ENCODE results near the gene COLEC12.

The COLEC12 gene

DNA sequence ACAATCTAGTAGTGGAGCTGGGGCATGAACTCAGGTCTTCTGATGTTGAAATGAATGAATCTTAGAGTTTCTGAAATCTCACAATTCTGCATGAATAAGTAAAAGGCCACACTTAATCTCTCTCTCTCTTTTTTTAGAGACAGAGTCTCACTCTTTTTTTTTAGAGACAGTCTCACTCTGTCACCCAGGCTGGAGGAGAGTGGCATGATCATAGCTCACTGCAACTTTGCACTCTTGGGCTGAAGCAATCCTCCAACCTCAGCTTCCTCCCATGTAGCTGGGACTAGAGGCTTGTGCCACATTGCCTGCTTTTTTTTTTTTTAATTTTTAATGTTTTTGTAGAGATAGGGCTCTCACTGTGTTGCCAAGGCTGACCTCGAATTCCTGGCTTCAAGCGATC lies 163.8 kb downstream of the COLEC12 start:
- H4K20me1 ChIP-seq (ENCODE audit: low read depth, low read length): no peaks in the 10 kb centered on the region
- no peak overlapping the region for H3K9ac ChIP-seq (ENCODE audit: low read length)
- no peak overlapping the region for H3K27ac ChIP-seq (ENCODE audit: low read depth, low read length)
- H3K9me2 ChIP-seq (replicated peaks; ENCODE audit: insufficient read depth, low read length): no peaks in the 10 kb centered on the region
- TF ChIP-seq, protein P1, sequence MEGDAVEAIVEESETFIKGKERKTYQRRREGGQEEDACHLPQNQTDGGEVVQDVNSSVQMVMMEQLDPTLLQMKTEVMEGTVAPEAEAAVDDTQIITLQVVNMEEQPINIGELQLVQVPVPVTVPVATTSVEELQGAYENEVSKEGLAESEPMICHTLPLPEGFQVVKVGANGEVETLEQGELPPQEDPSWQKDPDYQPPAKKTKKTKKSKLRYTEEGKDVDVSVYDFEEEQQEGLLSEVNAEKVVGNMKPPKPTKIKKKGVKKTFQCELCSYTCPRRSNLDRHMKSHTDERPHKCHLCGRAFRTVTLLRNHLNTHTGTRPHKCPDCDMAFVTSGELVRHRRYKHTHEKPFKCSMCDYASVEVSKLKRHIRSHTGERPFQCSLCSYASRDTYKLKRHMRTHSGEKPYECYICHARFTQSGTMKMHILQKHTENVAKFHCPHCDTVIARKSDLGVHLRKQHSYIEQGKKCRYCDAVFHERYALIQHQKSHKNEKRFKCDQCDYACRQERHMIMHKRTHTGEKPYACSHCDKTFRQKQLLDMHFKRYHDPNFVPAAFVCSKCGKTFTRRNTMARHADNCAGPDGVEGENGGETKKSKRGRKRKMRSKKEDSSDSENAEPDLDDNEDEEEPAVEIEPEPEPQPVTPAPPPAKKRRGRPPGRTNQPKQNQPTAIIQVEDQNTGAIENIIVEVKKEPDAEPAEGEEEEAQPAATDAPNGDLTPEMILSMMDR (IDR thresholded peaks at IDR 0.05; ENCODE audit: insufficient read depth, low read length, poor library complexity, severe bottlenecking): no peak
- no peak for TF ChIP-seq EZH2phosphoT487 (conservative IDR thresholded peaks at IDR 0.05; ENCODE audit: low read length)
- no peak overlapping the region for H2AFZ ChIP-seq (ENCODE audit: low read depth, low read length, severe bottlenecking)
- no peak overlapping the region for H3K4me2 ChIP-seq (ENCODE audit: low read depth, low read length, poor library complexity, severe bottlenecking)
- H3F3A ChIP-seq (ENCODE audit: insufficient read depth): no peaks in the 10 kb centered on the region
- H3K9me3 ChIP-seq (ENCODE audit: insufficient read depth, low read length): no peaks in the 10 kb centered on the region
- H3K4me3 ChIP-seq (ENCODE audit: insufficient read depth, low read length, poor library complexity, severe bottlenecking): no peak overlapping the region
- no peaks in the 10 kb centered on the region for H3K36me3 ChIP-seq (ENCODE audit: low read length)
- H3K27me3 ChIP-seq (ENCODE audit: low read length): no peaks in the 10 kb centered on the region
- H3K79me2 ChIP-seq (ENCODE audit: insufficient read depth, low read length): no peaks in the 10 kb centered on the region

DNA sequence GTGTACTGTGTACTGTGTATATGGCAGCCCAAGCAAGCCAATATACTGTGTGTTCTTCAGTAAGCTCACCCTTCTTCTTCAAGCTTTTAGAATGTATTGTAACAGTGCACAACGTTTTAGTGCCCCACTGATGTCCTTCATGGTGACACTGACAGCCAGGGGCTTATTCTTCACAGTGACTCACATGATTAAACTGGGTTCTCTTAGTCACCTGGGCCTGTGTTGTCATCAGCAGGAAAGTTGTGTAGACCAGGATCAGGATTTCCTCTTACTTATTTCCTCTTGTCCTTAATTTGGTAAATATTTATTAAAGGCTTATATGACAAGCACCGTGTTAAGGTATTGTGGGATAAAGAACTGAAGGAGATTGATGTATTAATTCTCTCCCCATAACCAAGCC lies 164.8 kb downstream of the COLEC12 start:
- no peaks in the 10 kb centered on the region for H3K9me3 ChIP-seq (ENCODE audit: insufficient read depth, low read length)
- no peak overlapping the region for H3K4me3 ChIP-seq (ENCODE audit: insufficient read depth, low read length, poor library complexity, severe bottlenecking)
- H3F3A ChIP-seq (ENCODE audit: insufficient read depth): no peaks in the 10 kb centered on the region
- no peaks in the 10 kb centered on the region for H3K27me3 ChIP-seq (ENCODE audit: low read length)
- no peak overlapping the region for H3K4me2 ChIP-seq (ENCODE audit: low read depth, low read length, poor library complexity, severe bottlenecking)
- H2AFZ ChIP-seq (ENCODE audit: low read depth, low read length, severe bottlenecking): no peak overlapping the region
- TF ChIP-seq, protein P1 (IDR thresholded peaks at IDR 0.05; ENCODE audit: insufficient read depth, low read length, poor library complexity, severe bottlenecking): no peak
- no peak for TF ChIP-seq EZH2phosphoT487 (conservative IDR thresholded peaks at IDR 0.05; ENCODE audit: low read length)
- H3K9me2 ChIP-seq (replicated peaks; ENCODE audit: insufficient read depth, low read length): no peaks in the 10 kb centered on the region
- H4K20me1 ChIP-seq (ENCODE audit: low read depth, low read length): no peaks in the 10 kb centered on the region
- H3K27ac ChIP-seq (ENCODE audit: low read depth, low read length): no peak overlapping the region
- no peak overlapping the region for H3K9ac ChIP-seq (ENCODE audit: low read length)
- no peaks in the 10 kb centered on the region for H3K79me2 ChIP-seq (ENCODE audit: insufficient read depth, low read length)
- no peaks in the 10 kb centered on the region for H3K36me3 ChIP-seq (ENCODE audit: low read length)

DNA sequence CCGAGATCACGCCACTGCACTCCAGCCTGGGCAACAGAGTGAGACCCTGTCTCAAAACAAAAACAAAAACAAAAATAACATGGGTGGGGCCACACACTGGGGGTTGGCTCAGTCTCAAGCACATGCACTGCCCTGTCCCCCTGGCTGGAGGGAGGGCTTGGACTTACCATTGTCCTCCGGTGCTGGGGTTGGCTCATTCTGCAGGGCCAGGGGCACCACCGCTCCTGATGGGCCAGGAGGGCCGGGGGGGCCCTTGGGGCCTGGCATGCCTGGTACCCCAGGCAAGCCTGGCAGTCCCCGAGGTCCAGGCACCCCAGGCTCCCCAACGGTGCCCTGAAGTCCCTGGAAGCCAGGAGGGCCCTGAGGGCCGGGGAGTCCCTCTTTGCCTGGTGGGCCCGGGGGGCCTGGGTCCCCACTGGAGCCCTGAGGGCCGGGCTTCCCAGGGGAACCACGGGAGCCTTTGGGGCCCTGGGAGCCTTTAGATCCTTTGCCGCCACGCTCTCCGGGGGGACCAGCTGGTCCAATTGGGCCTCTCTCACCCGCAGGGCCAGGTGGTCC lies 165.8 kb downstream of the COLEC12 start:
- Histone ChIP-seq H3F3A (ENCODE audit: insufficient read depth) (no peaks in the 10 kb centered on the region), H3K27ac (ENCODE audit: low read depth, low read length) (no peak overlapping the region), H3K36me3 (ENCODE audit: low read length) (no peaks in the 10 kb centered on the region), H3K4me2 (ENCODE audit: low read depth, low read length, poor library complexity, severe bottlenecking) (no peak overlapping the region), H3K79me2 (ENCODE audit: insufficient read depth, low read length) (no peaks in the 10 kb centered on the region), H2AFZ (ENCODE audit: low read depth, low read length, severe bottlenecking) (no peak overlapping the region), H3K9me2 (replicated peaks; ENCODE audit: insufficient read depth, low read length) (no peaks in the 10 kb centered on the region), H3K9ac (ENCODE audit: low read length) (no peak overlapping the region), H3K9me3 (ENCODE audit: insufficient read depth, low read length) (no peaks in the 10 kb centered on the region), H4K20me1 (ENCODE audit: low read depth, low read length) (no peaks in the 10 kb centered on the region), H3K27me3 (ENCODE audit: low read length) (no peaks in the 10 kb centered on the region), H3K4me3 (ENCODE audit: insufficient read depth, low read length, poor library complexity, severe bottlenecking) (no peak overlapping the region)
- TF ChIP-seq, protein P1 (IDR thresholded peaks at IDR 0.05; ENCODE audit: insufficient read depth, low read length, poor library complexity, severe bottlenecking): no peak
- no peak for TF ChIP-seq EZH2phosphoT487 (conservative IDR thresholded peaks at IDR 0.05; ENCODE audit: low read length)
